Measurements from ENCODE around the gene RRAGC. TPM values are rescaled to one million over a fixed set of nuclear protein-coding genes. Genes with fewer than 3 reads are reported as not detected.
"Not testable (repeated sequence)": the region's sequence is repeated elsewhere in the genome, so short reads cannot be mapped to it uniquely, and the experiment has no call there.

RRAGC gene
- total RNA-seq, 1 donor from 2014 or later: 24.1 TPM

DNA sequence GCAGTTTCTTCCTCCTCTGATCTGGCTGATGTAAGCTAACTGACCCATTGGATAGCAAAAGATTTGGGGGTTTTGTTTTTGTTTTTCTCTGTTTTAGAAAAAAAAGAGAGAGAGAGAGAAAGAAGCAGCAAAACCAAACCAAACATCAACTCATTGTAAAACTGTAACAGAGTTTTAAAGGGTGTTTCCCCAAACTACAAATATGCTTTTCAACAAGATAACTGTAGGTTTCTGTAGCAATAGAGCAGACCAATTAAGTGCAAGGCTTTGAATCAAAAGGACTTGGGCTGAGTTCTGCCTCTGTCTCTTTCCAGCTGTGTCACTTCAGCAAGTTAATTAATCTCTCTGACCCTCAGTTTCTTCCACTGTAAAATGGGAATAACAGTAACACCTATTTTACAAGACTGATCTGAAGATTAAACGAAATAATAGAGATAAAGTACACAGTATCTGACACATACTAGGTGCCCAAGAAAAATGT, 44.5 kb downstream of the RRAGC start:
- H3K27me3 Mint-ChIP-seq (ENCODE audit: low read depth): peaks cover 70% of the 10 kb centered on the region
- TF ChIP-seq, protein P1, sequence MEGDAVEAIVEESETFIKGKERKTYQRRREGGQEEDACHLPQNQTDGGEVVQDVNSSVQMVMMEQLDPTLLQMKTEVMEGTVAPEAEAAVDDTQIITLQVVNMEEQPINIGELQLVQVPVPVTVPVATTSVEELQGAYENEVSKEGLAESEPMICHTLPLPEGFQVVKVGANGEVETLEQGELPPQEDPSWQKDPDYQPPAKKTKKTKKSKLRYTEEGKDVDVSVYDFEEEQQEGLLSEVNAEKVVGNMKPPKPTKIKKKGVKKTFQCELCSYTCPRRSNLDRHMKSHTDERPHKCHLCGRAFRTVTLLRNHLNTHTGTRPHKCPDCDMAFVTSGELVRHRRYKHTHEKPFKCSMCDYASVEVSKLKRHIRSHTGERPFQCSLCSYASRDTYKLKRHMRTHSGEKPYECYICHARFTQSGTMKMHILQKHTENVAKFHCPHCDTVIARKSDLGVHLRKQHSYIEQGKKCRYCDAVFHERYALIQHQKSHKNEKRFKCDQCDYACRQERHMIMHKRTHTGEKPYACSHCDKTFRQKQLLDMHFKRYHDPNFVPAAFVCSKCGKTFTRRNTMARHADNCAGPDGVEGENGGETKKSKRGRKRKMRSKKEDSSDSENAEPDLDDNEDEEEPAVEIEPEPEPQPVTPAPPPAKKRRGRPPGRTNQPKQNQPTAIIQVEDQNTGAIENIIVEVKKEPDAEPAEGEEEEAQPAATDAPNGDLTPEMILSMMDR (conservative IDR thresholded peaks at IDR 0.05): no peak
- H3K4me1 Mint-ChIP-seq: peaks cover 28% of the 10 kb centered on the region
- no peaks in the 10 kb centered on the region for H3K36me3 Mint-ChIP-seq (ENCODE audit: low read depth)
- no peak for DNase-seq (ENCODE audit: low read depth, low spot score)
- H3K9me3 Mint-ChIP-seq: no peaks in the 10 kb centered on the region
- no peak overlapping the region for H3K4me3 Mint-ChIP-seq
- no peak overlapping the region for H3K27ac Mint-ChIP-seq (ENCODE audit: unreplicated experiment)

DNA sequence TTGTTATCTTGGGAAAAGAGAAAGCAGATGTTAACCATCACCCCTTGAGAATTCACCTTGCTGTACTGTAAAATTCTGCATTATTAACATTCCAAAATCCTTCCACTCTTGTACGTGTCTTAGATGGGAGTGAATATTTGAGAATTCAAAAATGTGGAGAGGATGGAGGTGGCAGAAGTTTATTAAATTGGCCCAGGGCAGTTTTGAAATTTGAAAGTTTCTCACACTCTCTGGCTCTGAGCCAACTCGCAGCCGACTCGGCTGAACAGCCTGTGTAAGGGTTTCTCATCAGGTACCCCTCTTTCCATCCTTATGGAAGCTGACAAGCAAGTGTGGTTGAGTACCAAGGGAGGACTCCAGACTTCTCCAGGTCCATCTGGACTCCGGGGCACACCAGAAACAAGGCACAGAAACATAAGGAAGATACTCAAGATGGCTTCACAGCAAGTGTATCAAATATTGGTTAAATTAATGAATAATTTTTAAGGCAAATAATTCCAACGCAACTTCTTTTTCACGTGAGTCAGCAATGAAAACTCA, 45.1 kb downstream of the RRAGC start:
- TF ChIP-seq, protein P1 (conservative IDR thresholded peaks at IDR 0.05): no peak
- Mint-ChIP-seq H3K4me1 (peaks cover 22% of the 10 kb centered on the region), H3K27ac (ENCODE audit: unreplicated experiment) (no peak overlapping the region), H3K36me3 (ENCODE audit: low read depth) (no peaks in the 10 kb centered on the region), H3K4me3 (peak overlapping the region; percentile 16), H3K9me3 (no peaks in the 10 kb centered on the region), H3K27me3 (ENCODE audit: low read depth) (peaks cover 66% of the 10 kb centered on the region)
- DNase-seq (ENCODE audit: low read depth, low spot score): no peak

DNA sequence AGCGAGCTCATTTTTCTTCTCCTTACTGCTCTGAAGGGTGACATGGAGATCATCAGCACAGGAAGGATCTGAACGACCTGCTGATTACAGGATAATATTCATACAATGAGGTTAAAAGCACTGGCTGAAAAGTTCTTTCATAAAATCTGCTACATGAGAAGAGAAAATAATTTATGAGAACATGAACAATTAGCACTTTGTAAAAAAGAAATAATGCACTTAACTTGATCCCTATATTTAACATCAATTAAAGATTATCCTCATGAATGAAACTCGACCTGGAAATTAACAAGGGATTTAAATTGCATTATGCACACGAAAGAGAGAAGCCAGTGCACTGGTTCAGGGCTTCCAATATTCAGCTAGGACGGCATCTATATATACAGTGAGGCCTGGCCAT, 46.6 kb downstream of the RRAGC start:
- no peak for DNase-seq (ENCODE audit: low read depth, low spot score)
- H3K27me3 Mint-ChIP-seq (ENCODE audit: low read depth): peaks cover 65% of the 10 kb centered on the region
- H3K9me3 Mint-ChIP-seq: no peaks in the 10 kb centered on the region
- no peak overlapping the region for H3K27ac Mint-ChIP-seq (ENCODE audit: unreplicated experiment)
- TF ChIP-seq, protein P1 (conservative IDR thresholded peaks at IDR 0.05): no peak
- H3K36me3 Mint-ChIP-seq (ENCODE audit: low read depth): no peaks in the 10 kb centered on the region
- peaks cover 24% of the 10 kb centered on the region for H3K4me1 Mint-ChIP-seq
- no peak overlapping the region for H3K4me3 Mint-ChIP-seq

DNA sequence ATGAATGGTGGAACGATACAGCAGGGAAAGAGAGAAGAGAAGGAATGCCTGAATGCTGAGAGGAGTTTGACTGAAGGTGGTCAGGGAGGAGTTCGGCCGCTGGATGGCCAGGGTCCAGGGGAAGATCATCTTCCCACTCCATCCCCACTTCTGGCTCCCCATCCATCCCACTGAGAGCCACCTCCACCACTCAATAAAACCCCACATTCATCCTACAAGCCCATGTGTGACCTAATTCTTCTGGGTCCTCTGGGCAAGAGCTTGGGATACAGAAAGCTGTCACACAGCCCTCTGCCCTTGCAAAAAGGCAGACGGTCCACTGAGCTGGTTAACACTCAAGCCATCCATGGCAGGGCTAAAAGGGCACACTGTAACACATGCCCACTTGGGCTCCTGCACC, 48.1 kb downstream of the RRAGC start:
- not testable (repeated sequence) for H3K36me3 Mint-ChIP-seq (ENCODE audit: low read depth)

DNA sequence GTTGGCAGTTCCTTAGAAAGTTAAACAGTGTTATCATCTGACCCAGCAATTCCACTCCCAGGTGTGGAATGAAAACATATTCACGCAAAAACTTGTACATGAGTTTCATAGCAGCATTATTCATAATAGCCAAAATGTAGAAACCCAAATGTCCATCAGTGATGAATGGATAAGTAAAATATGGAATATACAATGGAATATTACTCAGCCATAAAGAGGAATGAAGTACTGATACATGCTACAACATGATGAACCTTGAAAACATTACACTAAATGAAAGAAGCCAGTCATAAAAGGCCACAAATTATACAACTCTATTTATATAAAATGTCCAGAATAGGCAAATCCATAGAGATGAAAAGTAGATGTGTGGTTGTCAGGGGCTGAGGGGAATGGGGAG, 53.5 kb downstream of the RRAGC start:
- Mint-ChIP-seq H3K4me1 (peaks cover 10% of the 10 kb centered on the region), H3K36me3 (ENCODE audit: low read depth) (no peaks in the 10 kb centered on the region), H3K27ac (ENCODE audit: unreplicated experiment) (no peak overlapping the region), H3K4me3 (no peak overlapping the region), H3K27me3 (ENCODE audit: low read depth) (peaks cover 71% of the 10 kb centered on the region), H3K9me3 (no peaks in the 10 kb centered on the region)
- no peak for DNase-seq (ENCODE audit: low read depth, low spot score)
- TF ChIP-seq, protein P1 (conservative IDR thresholded peaks at IDR 0.05): no peak

More for the DNA sequence above, 48.1 kb downstream of the RRAGC start:
- DNase-seq (ENCODE audit: low read depth, low spot score); H3K27ac Mint-ChIP-seq (ENCODE audit: unreplicated experiment); H3K4me3 Mint-ChIP-seq; H3K9me3 Mint-ChIP-seq: not testable (repeated sequence)
- H3K27me3 Mint-ChIP-seq (ENCODE audit: low read depth): peaks cover 66% of the 10 kb centered on the region
- H3K4me1 Mint-ChIP-seq: peaks cover 25% of the 10 kb centered on the region

DNA sequence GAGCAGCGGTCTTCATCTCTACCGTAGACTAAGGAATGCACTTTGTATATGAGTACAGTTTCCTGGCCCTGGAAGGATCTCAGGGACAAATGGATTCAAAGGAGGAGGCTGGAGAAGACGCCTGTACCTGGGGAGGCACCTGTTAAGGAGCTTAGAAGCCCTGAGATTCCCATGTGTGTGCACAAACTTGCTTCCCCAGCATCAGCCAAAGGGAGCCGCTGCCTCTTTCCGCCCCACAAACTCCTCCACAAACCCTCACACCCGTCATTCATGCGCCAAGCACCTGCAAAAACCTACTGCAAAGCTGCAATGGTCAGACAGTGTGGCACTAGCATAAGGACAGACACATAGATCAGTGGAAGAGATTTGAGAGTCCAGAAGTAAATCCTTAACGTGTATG, 54.5 kb downstream of the RRAGC start:
- peaks cover 10% of the 10 kb centered on the region for H3K4me1 Mint-ChIP-seq
- DNase-seq (ENCODE audit: low read depth, low spot score): no peak
- H3K27me3 Mint-ChIP-seq (ENCODE audit: low read depth): peaks cover 66% of the 10 kb centered on the region
- peak overlapping the region; percentile 66 for H3K4me3 Mint-ChIP-seq
- H3K36me3 Mint-ChIP-seq (ENCODE audit: low read depth): no peaks in the 10 kb centered on the region
- H3K9me3 Mint-ChIP-seq: no peaks in the 10 kb centered on the region
- no peak overlapping the region for H3K27ac Mint-ChIP-seq (ENCODE audit: unreplicated experiment)
- TF ChIP-seq, protein P1 (conservative IDR thresholded peaks at IDR 0.05): no peak
